Measurements from ENCODE around the gene ARMCX2.
"Not testable (repeated sequence)": the region's sequence is repeated elsewhere in the genome, so short reads cannot be mapped to it uniquely, and the experiment has no call there.

ARMCX2 gene

GRCh38 chrX:101659601-101660063 lies at the start of gene ARMCX2:
Gene ARMCX2 (minus strand): TSS chrX:101659850. CDS start chrX:101657588, 2,262 bp downstream.
- no peak for DNase-seq (ENCODE audit: low spot score)

GRCh38 chrX:101709384-101709783 lies 49.7 kb upstream of the ARMCX2 start:
- no peak for DNase-seq (ENCODE audit: low spot score)

GRCh38 chrX:101708163-101708562 lies 48.5 kb upstream of the ARMCX2 start:
- no peak for DNase-seq (ENCODE audit: low spot score)

GRCh38 chrX:101693476-101693875 lies 33.8 kb upstream of the ARMCX2 start:
- DNase-seq (ENCODE audit: low spot score): no peak

- DNase-seq (ENCODE audit: low spot score): no peak
Observed at GRCh38 chrX:101691835-101692234, 32.2 kb upstream of the ARMCX2 start.

GRCh38 chrX:101686574-101686973 lies 26.9 kb upstream of the ARMCX2 start:
- no peak for DNase-seq (ENCODE audit: low spot score)

- no peak for DNase-seq (ENCODE audit: low spot score)
Observed at GRCh38 chrX:101685923-101686322, 26.3 kb upstream of the ARMCX2 start.

GRCh38 chrX:101682723-101683122 lies 23.1 kb upstream of the ARMCX2 start:
- DNase-seq (ENCODE audit: low spot score): no peak

GRCh38 chrX:101677028-101677427 lies 17.4 kb upstream of the ARMCX2 start:
- no peak for DNase-seq (ENCODE audit: low spot score)

GRCh38 chrX:101676571-101676970 lies 16.9 kb upstream of the ARMCX2 start:
- no peak for DNase-seq (ENCODE audit: low spot score)

- no peak for DNase-seq (ENCODE audit: low spot score)
Observed at GRCh38 chrX:101668143-101668542, 8.5 kb upstream of the ARMCX2 start.

GRCh38 chrX:101658661-101659491 lies 774 bp downstream of the ARMCX2 start:
- peak; percentile 36 for DNase-seq (ENCODE audit: low spot score)

GRCh38 chrX:101657495-101657894 lies 2.2 kb downstream of the ARMCX2 start:
- DNase-seq (ENCODE audit: low spot score): no peak

- no peak for DNase-seq (ENCODE audit: low spot score)
Observed at GRCh38 chrX:101656817-101657216, 2.8 kb downstream of the ARMCX2 start.

GRCh38 chrX:101655534-101655933 lies 4.1 kb downstream of the ARMCX2 start:
- no peak for DNase-seq (ENCODE audit: low spot score)

GRCh38 chrX:101647716-101648115 lies 11.9 kb downstream of the ARMCX2 start:
- not testable (repeated sequence) for DNase-seq (ENCODE audit: low spot score)

GRCh38 chrX:101642093-101642492 lies 17.6 kb downstream of the ARMCX2 start:
- no peak for DNase-seq (ENCODE audit: low spot score)

- DNase-seq (ENCODE audit: low spot score): no peak
Observed at GRCh38 chrX:101639583-101639982, 20.1 kb downstream of the ARMCX2 start.

- no peak for DNase-seq (ENCODE audit: low spot score)
Observed at GRCh38 chrX:101619364-101619763, 40.3 kb downstream of the ARMCX2 start.

GRCh38 chrX:101617211-101618191 lies 42.1 kb downstream of the ARMCX2 start, which contains the start of gene ARMCX6:
Gene ARMCX6 (minus strand): TSS chrX:101618000. CDS start chrX:101616620, 1,380 bp downstream.
- peak; percentile 54 for DNase-seq (ENCODE audit: low spot score)

GRCh38 chrX:101605728-101606127 lies 53.9 kb downstream of the ARMCX2 start:
- DNase-seq (ENCODE audit: low spot score): no peak
